GM12873 (cell line): ENCODE data around the gene WTAP.

Source experiments
- TF ChIP-seq, protein P1 (sequence below): IDR thresholded peaks from 2 replicates; pipeline ENCODE4 v1.5.1; 2012; ENCODE audit warnings: low read depth, mild to moderate bottlenecking, moderate library complexity, low read length, control low read depth; ENCODE audit not compliant: insufficient read depth; ENCODE audit errors: missing control alignments

WTAP gene

DNA sequence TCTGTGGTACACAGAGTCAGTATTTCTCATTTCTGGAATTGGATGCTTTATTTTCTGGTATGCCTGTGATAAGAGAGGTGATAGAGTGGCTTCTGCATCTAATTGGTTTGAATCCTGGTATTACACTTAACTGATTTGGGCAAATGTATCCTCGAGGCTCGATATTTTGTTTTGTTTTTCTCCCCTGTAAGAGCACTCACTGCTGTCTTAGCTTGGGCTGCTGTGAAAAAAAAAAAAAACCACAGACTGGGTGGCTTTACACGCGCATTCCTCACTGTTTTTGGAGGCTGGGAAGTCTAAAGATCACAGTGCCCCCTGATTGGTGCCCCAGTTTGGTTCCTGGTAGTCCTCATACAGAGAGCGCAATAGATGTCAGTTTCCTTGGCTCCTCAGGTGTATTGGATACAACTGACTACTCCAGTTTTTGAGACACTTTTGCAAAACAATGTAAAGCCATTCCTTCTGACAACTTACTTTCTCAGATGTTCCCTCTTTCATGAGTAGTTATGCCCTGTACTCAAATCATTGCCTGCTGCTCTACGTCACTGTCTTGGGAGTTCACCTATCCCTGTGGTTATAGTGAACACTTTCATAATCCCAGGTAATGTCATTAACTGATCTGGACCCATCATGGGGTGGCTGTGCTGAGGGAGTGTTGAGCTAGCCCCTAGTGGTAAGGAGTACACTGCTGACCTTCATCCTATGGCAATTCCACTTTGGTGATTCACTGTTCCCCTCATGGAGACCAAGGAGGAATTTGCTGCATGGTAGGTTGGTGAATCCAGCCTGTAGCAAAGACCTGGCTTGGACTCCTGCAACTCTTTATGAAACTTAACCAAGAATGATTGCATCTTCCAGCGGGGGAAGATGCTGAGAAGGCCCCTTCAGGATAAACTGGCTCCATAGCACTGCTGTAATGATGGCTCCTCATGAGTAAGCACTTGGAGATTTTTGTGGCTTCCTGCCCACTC lies 31.0 kb downstream of the WTAP start:
- TF ChIP-seq, protein P1, sequence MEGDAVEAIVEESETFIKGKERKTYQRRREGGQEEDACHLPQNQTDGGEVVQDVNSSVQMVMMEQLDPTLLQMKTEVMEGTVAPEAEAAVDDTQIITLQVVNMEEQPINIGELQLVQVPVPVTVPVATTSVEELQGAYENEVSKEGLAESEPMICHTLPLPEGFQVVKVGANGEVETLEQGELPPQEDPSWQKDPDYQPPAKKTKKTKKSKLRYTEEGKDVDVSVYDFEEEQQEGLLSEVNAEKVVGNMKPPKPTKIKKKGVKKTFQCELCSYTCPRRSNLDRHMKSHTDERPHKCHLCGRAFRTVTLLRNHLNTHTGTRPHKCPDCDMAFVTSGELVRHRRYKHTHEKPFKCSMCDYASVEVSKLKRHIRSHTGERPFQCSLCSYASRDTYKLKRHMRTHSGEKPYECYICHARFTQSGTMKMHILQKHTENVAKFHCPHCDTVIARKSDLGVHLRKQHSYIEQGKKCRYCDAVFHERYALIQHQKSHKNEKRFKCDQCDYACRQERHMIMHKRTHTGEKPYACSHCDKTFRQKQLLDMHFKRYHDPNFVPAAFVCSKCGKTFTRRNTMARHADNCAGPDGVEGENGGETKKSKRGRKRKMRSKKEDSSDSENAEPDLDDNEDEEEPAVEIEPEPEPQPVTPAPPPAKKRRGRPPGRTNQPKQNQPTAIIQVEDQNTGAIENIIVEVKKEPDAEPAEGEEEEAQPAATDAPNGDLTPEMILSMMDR: peak; percentile 24

DNA sequence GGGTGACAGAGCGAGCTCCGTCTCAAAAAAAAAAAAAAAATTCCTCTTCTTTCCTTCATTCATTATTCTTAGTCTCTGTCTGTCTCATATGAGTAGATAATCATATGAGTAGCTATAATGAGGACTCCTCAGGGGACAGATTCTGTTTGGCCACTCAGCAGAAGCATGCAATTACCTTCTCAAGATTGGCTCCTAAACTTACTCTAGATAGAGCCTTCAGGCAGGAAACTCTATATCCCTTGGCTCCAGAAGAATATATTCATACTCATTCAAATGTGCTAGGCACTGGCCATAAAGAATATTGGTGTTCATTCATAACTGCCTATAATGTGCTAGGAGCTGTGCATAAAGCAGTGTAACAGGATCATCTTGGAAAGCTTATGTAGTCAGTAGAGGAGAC lies 32.3 kb downstream of the WTAP start:
- TF ChIP-seq, protein P1: no peak

DNA sequence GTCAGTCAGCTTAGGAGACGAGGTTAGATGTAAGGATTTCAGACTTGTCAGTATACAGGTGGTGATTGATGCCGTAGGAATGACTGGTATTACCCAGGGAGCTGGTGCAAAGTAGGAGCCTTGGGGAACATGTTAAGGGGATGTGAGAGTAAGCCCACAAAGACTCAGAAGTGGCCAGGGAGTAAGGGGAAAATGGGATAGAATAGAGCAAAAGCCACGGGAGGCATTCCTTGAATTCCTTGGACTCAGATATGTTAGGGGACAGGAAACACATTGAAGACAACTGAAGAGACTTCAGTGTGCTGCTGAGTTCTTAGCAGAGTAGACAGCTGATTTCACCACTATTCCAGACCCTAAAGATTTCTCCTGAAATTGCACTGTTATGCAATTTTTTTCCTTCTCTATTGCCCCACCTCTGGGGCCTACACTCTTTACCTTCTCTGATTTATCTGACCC lies 33.3 kb downstream of the WTAP start:
- TF ChIP-seq, protein P1: no peak

- TF ChIP-seq, protein P1: no peak
These were observed 34.0 kb downstream of the WTAP start for GRCh38 chr6:159761129-159761872.

GRCh38 chr6:159761873-159762680 lies 34.8 kb downstream of the WTAP start, which contains the start of gene ACAT2:
Gene ACAT2, plus strand, starts transcription at chr6:159762045. Its CDS starts 43 bp downstream, at chr6:159762088.
- TF ChIP-seq, protein P1: no peak

GRCh38 chr6:159762681-159763293 lies 35.5 kb downstream of the WTAP start:
- TF ChIP-seq, protein P1: no peak
